Measurements from ENCODE around the gene SETSIP. TPM values are rescaled to one million over a fixed set of nuclear protein-coding genes. Genes with fewer than 3 reads are reported as not detected.

Gene SETSIP
- total RNA-seq, 1 experiment from 2014 or later: 0.47 TPM

- DNase-seq (ENCODE audit: low spot score): peak; percentile 8
- peaks cover 16% of the 10 kb centered on the region for H3K4me1 ChIP-seq (ENCODE audit: insufficient read depth, low read length, poor library complexity, severe bottlenecking)
- POLR2A ChIA-PET (ENCODE audit: low non-redundant PET): no interaction called here
- H3K9me3 ChIP-seq (ENCODE audit: low read depth, low read length, poor library complexity, severe bottlenecking): peaks cover 20% of the 10 kb centered on the region
- H3K27ac ChIP-seq (ENCODE audit: low read depth, low read length, poor library complexity, severe bottlenecking): no peak overlapping the region
- H3K27me3 ChIP-seq (replicated peaks; ENCODE audit: insufficient read depth, low read depth, low read length, poor library complexity): no peaks in the 10 kb centered on the region
- CTCF ChIA-PET: no interaction called here
- no peak for TF ChIP-seq EZH2 (IDR thresholded peaks at IDR 0.05; ENCODE audit: borderline replicate concordance, low read depth, low read length, poor library complexity, severe bottlenecking)
- TF ChIP-seq, protein P1, sequence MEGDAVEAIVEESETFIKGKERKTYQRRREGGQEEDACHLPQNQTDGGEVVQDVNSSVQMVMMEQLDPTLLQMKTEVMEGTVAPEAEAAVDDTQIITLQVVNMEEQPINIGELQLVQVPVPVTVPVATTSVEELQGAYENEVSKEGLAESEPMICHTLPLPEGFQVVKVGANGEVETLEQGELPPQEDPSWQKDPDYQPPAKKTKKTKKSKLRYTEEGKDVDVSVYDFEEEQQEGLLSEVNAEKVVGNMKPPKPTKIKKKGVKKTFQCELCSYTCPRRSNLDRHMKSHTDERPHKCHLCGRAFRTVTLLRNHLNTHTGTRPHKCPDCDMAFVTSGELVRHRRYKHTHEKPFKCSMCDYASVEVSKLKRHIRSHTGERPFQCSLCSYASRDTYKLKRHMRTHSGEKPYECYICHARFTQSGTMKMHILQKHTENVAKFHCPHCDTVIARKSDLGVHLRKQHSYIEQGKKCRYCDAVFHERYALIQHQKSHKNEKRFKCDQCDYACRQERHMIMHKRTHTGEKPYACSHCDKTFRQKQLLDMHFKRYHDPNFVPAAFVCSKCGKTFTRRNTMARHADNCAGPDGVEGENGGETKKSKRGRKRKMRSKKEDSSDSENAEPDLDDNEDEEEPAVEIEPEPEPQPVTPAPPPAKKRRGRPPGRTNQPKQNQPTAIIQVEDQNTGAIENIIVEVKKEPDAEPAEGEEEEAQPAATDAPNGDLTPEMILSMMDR (conservative IDR thresholded peaks at IDR 0.05; ENCODE audit: low read depth, low read length): no peak
- no peak overlapping the region for H3K4me3 ChIP-seq (ENCODE audit: low read depth, low read length, poor library complexity, severe bottlenecking)
- no peaks in the 10 kb centered on the region for H3K36me3 ChIP-seq (ENCODE audit: insufficient read depth, low read length, poor library complexity, severe bottlenecking)
- intact Hi-C loops (cut with micrococcal nuclease; ENCODE audit: unreplicated experiment): no loop called here
- BruUV-seq (replicated peaks): no TSS peak
Measured at GRCh38 chr1:92085727-92086126, 10.5 kb upstream of the SETSIP start.

- DNase-seq (ENCODE audit: low spot score): no peak
- TF ChIP-seq, protein P1 (conservative IDR thresholded peaks at IDR 0.05; ENCODE audit: low read depth, low read length): no peak
- TF ChIP-seq EZH2 (IDR thresholded peaks at IDR 0.05; ENCODE audit: borderline replicate concordance, low read depth, low read length, poor library complexity, severe bottlenecking): no peak
- intact Hi-C loops (cut with micrococcal nuclease; ENCODE audit: unreplicated experiment): no loop called here
- Histone ChIP-seq H3K4me3 (ENCODE audit: low read depth, low read length, poor library complexity, severe bottlenecking) (no peak overlapping the region), H3K27me3 (replicated peaks; ENCODE audit: insufficient read depth, low read depth, low read length, poor library complexity) (no peaks in the 10 kb centered on the region), H3K4me1 (ENCODE audit: insufficient read depth, low read length, poor library complexity, severe bottlenecking) (peaks cover 16% of the 10 kb centered on the region), H3K36me3 (ENCODE audit: insufficient read depth, low read length, poor library complexity, severe bottlenecking) (no peaks in the 10 kb centered on the region), H3K27ac (ENCODE audit: low read depth, low read length, poor library complexity, severe bottlenecking) (no peak overlapping the region), H3K9me3 (ENCODE audit: low read depth, low read length, poor library complexity, severe bottlenecking) (peaks cover 20% of the 10 kb centered on the region)
- POLR2A ChIA-PET (ENCODE audit: low non-redundant PET): no interaction called here
- no TSS peak for BruUV-seq (replicated peaks)
- CTCF ChIA-PET: no interaction called here
Measured at GRCh38 chr1:92084651-92085050, 9.4 kb upstream of the SETSIP start.

DNA sequence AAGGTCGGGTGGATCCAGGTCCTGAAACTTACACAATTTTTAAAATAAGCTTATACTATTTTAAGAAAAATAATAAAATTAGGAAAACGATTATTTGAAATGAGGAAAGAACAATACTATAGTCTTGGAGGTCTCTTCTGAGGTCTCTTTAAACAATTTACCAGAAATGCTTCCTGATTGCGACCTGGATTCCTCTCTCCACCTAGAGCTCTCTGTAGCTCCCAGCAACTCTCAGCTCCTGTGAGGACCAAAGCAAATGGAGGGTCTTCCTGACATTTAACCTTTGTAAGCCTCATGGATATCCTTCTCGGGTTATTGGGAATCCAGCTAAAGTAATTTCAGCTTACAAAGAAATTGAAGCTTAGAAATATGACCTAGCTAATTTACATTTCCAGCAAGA is 5.8 kb upstream of the SETSIP start:
- TSS peak; percentile 50 for BruUV-seq (replicated peaks)
- H3K27ac ChIP-seq (ENCODE audit: low read depth, low read length, poor library complexity, severe bottlenecking): no peak overlapping the region
- TF ChIP-seq EZH2 (IDR thresholded peaks at IDR 0.05; ENCODE audit: borderline replicate concordance, low read depth, low read length, poor library complexity, severe bottlenecking): no peak
- TF ChIP-seq, protein P1 (conservative IDR thresholded peaks at IDR 0.05; ENCODE audit: low read depth, low read length): no peak

More for the DNA sequence above, 5.8 kb upstream of the SETSIP start:
- H3K4me1 ChIP-seq (ENCODE audit: insufficient read depth, low read length, poor library complexity, severe bottlenecking): no peaks in the 10 kb centered on the region
- intact Hi-C loops (cut with micrococcal nuclease; ENCODE audit: unreplicated experiment): no loop called here
- ChIA-PET CTCF (no interaction called here), POLR2A (ENCODE audit: low non-redundant PET) (interaction anchor here (0.6 kb wide), 1 partner anchor 38 kb away, joined by 7 read pairs; no protein-coding TSS in a partner anchor)
- no peaks in the 10 kb centered on the region for H3K36me3 ChIP-seq (ENCODE audit: insufficient read depth, low read length, poor library complexity, severe bottlenecking)
- no peak for DNase-seq (ENCODE audit: low spot score)
- H3K4me3 ChIP-seq (ENCODE audit: low read depth, low read length, poor library complexity, severe bottlenecking): peak overlapping the region; percentile 62
- H3K9me3 ChIP-seq (ENCODE audit: low read depth, low read length, poor library complexity, severe bottlenecking): peaks cover 11% of the 10 kb centered on the region
- H3K27me3 ChIP-seq (replicated peaks; ENCODE audit: insufficient read depth, low read depth, low read length, poor library complexity): no peaks in the 10 kb centered on the region
